ENCODE data around the gene CASP14.
"Not testable (repeated sequence)": the region's sequence is repeated elsewhere in the genome, so short reads cannot be mapped to it uniquely, and the experiment has no call there.

CASP14 gene

DNA sequence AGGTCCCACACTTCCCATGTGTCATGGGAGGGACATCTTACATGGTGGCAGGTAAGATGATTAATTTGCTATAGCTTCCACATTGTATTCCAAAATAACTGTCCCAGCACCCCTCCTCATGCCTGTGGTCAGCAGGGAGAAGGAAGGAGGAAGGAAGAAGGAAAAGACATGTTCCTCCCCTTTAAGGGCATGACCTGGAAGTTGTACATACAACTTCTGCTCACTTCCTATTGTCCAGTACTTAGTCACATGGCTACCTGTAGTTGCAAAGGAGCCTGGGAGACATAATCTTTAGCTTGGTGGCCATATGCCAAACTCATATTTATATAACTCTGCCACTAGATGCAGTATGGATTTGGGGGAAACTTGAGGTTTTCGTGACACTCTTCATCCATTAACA, 17.6 kb upstream of the CASP14 start:
- H3K36me3 ChIP-seq (ENCODE audit: control insufficient read depth, insufficient read depth, low read length, severe bottlenecking), result no peaks in the 10 kb centered on the region
- peaks cover 4% of the 10 kb centered on the region for H3K27me3 ChIP-seq (replicated peaks; ENCODE audit: control insufficient read depth, insufficient read depth, low read length)
- no peak overlapping the region for H3K9ac ChIP-seq (ENCODE audit: low read length)
- H3K4me1 ChIP-seq (ENCODE audit: control insufficient read depth, insufficient read depth, low read length), result no peaks in the 10 kb centered on the region
- no peak overlapping the region for H3K4me3 ChIP-seq (ENCODE audit: low read length)
- no peaks in the 10 kb centered on the region for H3K9me3 ChIP-seq (ENCODE audit: control insufficient read depth, low read length)
- DNase-seq (ENCODE audit: low read depth), result no peak

DNA sequence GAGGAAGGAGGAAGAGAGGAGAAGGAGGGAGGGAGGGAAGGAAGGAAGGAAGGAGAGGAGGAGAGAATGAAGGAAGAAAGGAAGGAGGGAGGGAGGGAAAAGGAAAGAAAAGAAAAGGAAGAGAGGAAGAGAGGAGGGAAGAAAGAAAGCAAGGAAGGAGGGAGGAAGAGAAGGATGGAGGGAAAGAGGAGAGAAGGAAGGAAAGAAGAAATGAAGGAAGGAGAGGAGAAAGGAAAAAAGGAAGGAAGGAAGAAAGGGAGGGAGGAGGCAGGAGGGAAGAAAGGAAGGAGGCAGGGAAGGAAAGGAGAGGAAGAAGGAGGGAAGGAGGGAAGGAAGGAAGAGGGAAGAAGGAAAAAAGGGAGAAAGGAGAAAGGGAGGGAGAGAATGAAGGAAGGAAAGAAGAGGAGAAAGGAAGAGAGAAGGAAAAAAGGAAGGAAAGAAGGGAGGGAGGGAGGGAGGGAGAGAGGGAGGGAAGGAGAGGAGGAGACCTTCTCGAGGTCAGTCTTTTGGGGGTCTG, 13.4 kb upstream of the CASP14 start:
- Histone ChIP-seq H3K4me3 (ENCODE audit: low read length) (no peak overlapping the region), H3K36me3 (ENCODE audit: control insufficient read depth, insufficient read depth, low read length, severe bottlenecking) (no peaks in the 10 kb centered on the region), H3K9ac (ENCODE audit: low read length) (no peak overlapping the region), H3K4me1 (ENCODE audit: control insufficient read depth, insufficient read depth, low read length) (no peaks in the 10 kb centered on the region), H3K9me3 (ENCODE audit: control insufficient read depth, low read length) (no peaks in the 10 kb centered on the region), H3K27me3 (replicated peaks; ENCODE audit: control insufficient read depth, insufficient read depth, low read length) (peaks cover 6% of the 10 kb centered on the region)
- DNase-seq (ENCODE audit: low read depth), result no peak

DNA sequence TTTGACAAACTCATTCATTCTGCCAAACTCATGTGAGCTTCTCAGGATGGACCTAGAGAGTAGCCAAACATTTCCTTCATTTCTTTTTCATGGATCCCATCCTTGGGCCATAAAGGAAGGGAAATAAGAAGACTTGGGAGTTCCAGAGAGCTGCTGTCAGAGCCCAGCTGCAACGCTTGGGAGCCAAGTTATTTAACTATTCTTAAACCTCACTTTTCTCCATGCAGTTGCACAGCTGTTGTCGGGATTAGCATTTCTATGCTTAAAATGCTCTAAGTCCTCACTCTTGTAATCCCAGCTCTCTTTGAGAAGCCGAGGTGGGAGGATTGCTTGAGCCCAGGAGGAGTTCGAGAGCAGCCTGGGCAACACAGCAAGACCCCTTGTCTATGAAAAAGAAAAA, 11.7 kb upstream of the CASP14 start:
- H3K36me3 ChIP-seq (ENCODE audit: control insufficient read depth, insufficient read depth, low read length, severe bottlenecking), result no peaks in the 10 kb centered on the region
- no peak overlapping the region for H3K4me3 ChIP-seq (ENCODE audit: low read length)
- H3K9ac ChIP-seq (ENCODE audit: low read length), result no peak overlapping the region
- peaks cover 2% of the 10 kb centered on the region for H3K27me3 ChIP-seq (replicated peaks; ENCODE audit: control insufficient read depth, insufficient read depth, low read length)
- no peaks in the 10 kb centered on the region for H3K9me3 ChIP-seq (ENCODE audit: control insufficient read depth, low read length)
- no peak for DNase-seq (ENCODE audit: low read depth)
- no peaks in the 10 kb centered on the region for H3K4me1 ChIP-seq (ENCODE audit: control insufficient read depth, insufficient read depth, low read length)

DNA sequence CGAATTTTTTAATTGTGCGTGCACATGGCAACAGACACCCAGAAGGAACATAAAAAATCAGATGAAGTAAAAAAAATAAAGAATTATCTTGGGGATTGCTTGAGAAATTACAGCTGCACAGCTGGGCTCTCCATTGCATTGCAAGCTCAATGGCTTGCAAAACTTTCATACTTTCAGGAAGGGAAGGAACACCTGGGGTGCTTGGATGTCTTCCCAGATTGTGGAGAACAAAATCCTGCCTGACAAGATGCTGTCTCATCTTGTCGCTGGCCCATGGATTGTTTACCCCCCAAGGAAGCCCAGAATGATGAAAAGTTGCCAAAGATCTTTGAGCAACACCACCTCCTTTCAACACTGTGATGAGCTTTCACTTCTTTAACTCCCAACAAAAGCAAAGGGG, 11.0 kb upstream of the CASP14 start:
- Histone ChIP-seq H3K9ac (ENCODE audit: low read length) (no peak overlapping the region), H3K27me3 (replicated peaks; ENCODE audit: control insufficient read depth, insufficient read depth, low read length) (peaks cover 2% of the 10 kb centered on the region), H3K36me3 (ENCODE audit: control insufficient read depth, insufficient read depth, low read length, severe bottlenecking) (no peaks in the 10 kb centered on the region), H3K4me1 (ENCODE audit: control insufficient read depth, insufficient read depth, low read length) (no peaks in the 10 kb centered on the region), H3K4me3 (ENCODE audit: low read length) (no peak overlapping the region), H3K9me3 (ENCODE audit: control insufficient read depth, low read length) (no peaks in the 10 kb centered on the region)
- no peak for DNase-seq (ENCODE audit: low read depth)

DNA sequence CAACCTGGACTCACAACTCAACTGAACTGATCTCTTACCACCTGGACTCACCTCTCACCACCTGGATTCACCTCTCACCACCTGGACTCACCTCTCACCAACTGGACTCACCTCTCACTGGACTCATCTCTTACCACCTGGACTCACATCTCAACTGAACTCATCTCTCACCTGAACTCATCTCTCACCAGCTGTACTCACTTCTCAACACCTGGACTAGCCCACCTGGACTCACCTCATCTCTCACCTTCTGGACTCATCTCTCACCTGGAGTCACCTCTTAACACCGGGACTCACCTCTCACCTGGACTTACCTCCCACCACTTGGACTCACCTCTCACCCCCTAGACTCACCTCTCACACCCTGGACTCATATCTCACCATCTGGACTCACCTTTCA, 7.3 kb upstream of the CASP14 start:
- no peak for DNase-seq (ENCODE audit: low read depth)
- Histone ChIP-seq H3K36me3 (ENCODE audit: control insufficient read depth, insufficient read depth, low read length, severe bottlenecking) (no peaks in the 10 kb centered on the region), H3K4me3 (ENCODE audit: low read length) (no peak overlapping the region), H3K27me3 (replicated peaks; ENCODE audit: control insufficient read depth, insufficient read depth, low read length) (peaks cover 6% of the 10 kb centered on the region), H3K9me3 (ENCODE audit: control insufficient read depth, low read length) (no peaks in the 10 kb centered on the region), H3K4me1 (ENCODE audit: control insufficient read depth, insufficient read depth, low read length) (no peaks in the 10 kb centered on the region), H3K9ac (ENCODE audit: low read length) (no peak overlapping the region)

DNA sequence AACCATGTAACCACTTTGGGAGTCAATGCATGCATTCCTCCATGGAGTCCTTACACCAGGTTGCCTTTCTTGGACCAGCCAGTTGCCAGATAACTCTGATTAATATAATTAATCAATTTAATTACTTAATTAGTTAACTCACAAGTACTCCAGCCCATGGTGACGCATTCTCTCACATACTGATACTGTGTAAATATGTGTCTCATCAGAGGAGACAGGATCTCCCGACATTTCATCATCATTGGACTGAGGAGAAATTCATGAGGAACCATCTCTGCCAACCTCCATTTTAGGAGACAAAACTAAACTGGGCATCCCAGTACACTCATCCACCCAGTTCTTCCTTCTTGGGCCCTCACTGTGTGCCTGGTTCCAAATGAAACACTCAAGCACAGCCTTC, 6.5 kb upstream of the CASP14 start:
- H3K9me3 ChIP-seq (ENCODE audit: control insufficient read depth, low read length), result no peaks in the 10 kb centered on the region
- H3K4me1 ChIP-seq (ENCODE audit: control insufficient read depth, insufficient read depth, low read length), result no peaks in the 10 kb centered on the region
- H3K4me3 ChIP-seq (ENCODE audit: low read length), result no peak overlapping the region
- H3K27me3 ChIP-seq (replicated peaks; ENCODE audit: control insufficient read depth, insufficient read depth, low read length), result peaks cover 6% of the 10 kb centered on the region
- H3K36me3 ChIP-seq (ENCODE audit: control insufficient read depth, insufficient read depth, low read length, severe bottlenecking), result no peaks in the 10 kb centered on the region
- no peak for DNase-seq (ENCODE audit: low read depth)
- no peak overlapping the region for H3K9ac ChIP-seq (ENCODE audit: low read length)

DNA sequence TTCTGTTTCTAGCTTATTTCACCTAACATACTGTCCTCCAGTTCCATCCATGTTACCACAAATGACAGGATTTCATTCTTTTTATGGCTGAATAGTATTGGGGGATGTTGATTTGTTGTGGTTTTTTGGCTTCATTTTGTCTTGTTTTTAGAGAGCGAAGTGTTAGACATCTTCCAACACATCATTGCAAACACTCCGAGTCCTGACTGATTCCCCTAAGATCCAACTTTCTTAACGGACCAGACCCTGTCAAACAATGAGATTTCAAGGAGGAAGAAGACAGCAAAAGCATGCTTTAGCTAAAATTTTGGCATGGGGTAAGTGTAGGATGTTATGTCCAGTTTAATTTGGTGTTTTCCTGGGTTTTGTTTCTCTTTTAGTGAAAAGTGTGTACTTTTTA, 3.8 kb upstream of the CASP14 start:
- no peaks in the 10 kb centered on the region for H3K9me3 ChIP-seq (ENCODE audit: control insufficient read depth, low read length)
- no peak overlapping the region for H3K4me3 ChIP-seq (ENCODE audit: low read length)
- no peaks in the 10 kb centered on the region for H3K36me3 ChIP-seq (ENCODE audit: control insufficient read depth, insufficient read depth, low read length, severe bottlenecking)
- H3K4me1 ChIP-seq (ENCODE audit: control insufficient read depth, insufficient read depth, low read length), result no peaks in the 10 kb centered on the region
- DNase-seq (ENCODE audit: low read depth), result no peak
- peaks cover 4% of the 10 kb centered on the region for H3K27me3 ChIP-seq (replicated peaks; ENCODE audit: control insufficient read depth, insufficient read depth, low read length)
- no peak overlapping the region for H3K9ac ChIP-seq (ENCODE audit: low read length)

DNA sequence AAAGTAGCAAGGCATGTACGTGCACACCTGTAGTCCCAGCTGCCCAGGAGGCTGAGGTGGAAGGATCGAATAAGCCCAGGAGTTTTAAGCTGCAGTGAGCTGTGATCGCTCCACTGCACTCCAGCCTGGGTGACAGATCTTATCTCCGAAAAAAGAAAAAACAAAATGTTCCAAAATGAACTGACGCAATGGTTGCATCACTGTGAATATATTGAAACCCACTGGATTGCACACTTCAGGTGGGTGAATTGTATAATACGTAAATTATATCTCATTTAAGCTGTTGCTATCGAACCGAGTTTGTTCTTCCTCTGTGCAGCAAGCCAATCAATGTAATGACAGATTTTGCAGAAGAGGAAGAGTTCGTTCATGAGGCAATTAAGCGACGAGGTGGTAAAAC, 1.6 kb upstream of the CASP14 start:
- Histone ChIP-seq H3K9ac (ENCODE audit: low read length) (no peak overlapping the region), H3K36me3 (ENCODE audit: control insufficient read depth, insufficient read depth, low read length, severe bottlenecking) (no peaks in the 10 kb centered on the region), H3K27me3 (replicated peaks; ENCODE audit: control insufficient read depth, insufficient read depth, low read length) (peaks cover 4% of the 10 kb centered on the region), H3K4me1 (ENCODE audit: control insufficient read depth, insufficient read depth, low read length) (no peaks in the 10 kb centered on the region), H3K9me3 (ENCODE audit: control insufficient read depth, low read length) (no peaks in the 10 kb centered on the region), H3K4me3 (ENCODE audit: low read length) (no peak overlapping the region)
- DNase-seq (ENCODE audit: low read depth), result no peak

DNA sequence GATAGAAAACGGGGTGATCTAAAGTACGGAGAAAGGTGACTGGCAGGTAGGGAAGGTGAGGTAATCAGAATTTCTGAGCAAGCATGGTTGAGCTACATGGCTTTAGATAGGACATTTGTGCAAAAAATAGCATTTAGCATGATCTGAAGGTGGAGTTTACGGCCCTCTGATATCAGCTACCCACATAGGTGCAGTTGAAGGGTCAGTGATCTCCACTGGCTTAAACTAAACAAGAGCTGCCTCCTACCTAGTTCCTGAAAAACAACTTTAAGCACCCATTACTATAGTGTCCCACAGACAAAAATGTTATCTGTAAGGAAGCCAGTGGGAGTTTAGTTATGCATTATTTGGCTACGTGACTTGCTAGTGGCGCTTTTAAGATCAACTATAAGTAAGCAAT, 1.2 kb upstream of the CASP14 start:
- H3K36me3 ChIP-seq (ENCODE audit: control insufficient read depth, insufficient read depth, low read length, severe bottlenecking), result no peaks in the 10 kb centered on the region
- DNase-seq (ENCODE audit: low read depth), result no peak
- no peak overlapping the region for H3K9ac ChIP-seq (ENCODE audit: low read length)
- H3K9me3 ChIP-seq (ENCODE audit: control insufficient read depth, low read length), result no peaks in the 10 kb centered on the region
- H3K4me3 ChIP-seq (ENCODE audit: low read length), result no peak overlapping the region
- peaks cover 4% of the 10 kb centered on the region for H3K27me3 ChIP-seq (replicated peaks; ENCODE audit: control insufficient read depth, insufficient read depth, low read length)
- no peaks in the 10 kb centered on the region for H3K4me1 ChIP-seq (ENCODE audit: control insufficient read depth, insufficient read depth, low read length)

DNA sequence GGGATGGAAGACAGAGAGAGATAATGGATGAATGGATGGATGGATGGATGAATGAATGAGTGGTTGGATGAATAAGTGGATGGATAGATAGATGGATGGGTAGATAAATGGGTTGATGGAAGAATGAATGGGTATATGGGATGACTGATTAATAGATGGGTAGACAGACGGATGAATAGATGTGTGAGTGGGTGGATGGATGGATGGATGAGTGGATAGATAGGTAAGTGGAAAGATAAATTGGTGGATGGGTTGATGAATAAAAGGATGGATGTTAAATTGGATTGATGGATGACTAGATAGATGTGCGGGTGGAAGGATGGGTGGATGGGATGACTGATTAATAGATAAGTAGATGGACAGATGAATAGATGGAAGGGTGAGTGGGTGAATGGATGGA, 1.4 kb downstream of the CASP14 start:
- peaks cover under 1% of the 10 kb centered on the region for H3K27me3 ChIP-seq (replicated peaks; ENCODE audit: control insufficient read depth, insufficient read depth, low read length)
- H3K4me3 ChIP-seq (ENCODE audit: low read length), result no peak overlapping the region
- no peak overlapping the region for H3K9ac ChIP-seq (ENCODE audit: low read length)
- H3K9me3 ChIP-seq (ENCODE audit: control insufficient read depth, low read length), result no peaks in the 10 kb centered on the region
- H3K4me1 ChIP-seq (ENCODE audit: control insufficient read depth, insufficient read depth, low read length), result no peaks in the 10 kb centered on the region
- no peaks in the 10 kb centered on the region for H3K36me3 ChIP-seq (ENCODE audit: control insufficient read depth, insufficient read depth, low read length, severe bottlenecking)
- no peak for DNase-seq (ENCODE audit: low read depth)

DNA sequence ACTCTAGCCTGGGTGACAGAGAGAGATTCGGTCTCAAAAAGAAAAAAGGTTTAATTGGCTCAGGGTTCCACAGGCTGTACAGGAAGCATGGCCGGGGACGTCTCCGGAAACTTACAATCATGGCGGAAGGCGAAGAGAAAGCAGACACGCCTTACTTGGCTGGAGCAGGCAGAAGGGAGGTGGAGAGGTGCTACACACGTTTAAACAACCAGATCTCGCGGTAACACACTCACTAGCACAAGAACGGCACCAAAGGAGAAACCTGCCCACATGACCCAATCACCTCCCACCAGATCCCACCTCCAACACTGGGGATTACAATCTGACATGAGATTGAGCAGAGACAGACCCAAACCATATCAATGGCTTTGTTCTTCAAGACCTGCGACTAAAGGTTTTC, 12.8 kb downstream of the CASP14 start:
- H3K4me1 ChIP-seq (ENCODE audit: control insufficient read depth, insufficient read depth, low read length), result no peaks in the 10 kb centered on the region
- H3K4me3 ChIP-seq (ENCODE audit: low read length), result no peak overlapping the region
- no peak for DNase-seq (ENCODE audit: low read depth)
- H3K9me3 ChIP-seq (ENCODE audit: control insufficient read depth, low read length), result no peaks in the 10 kb centered on the region
- no peak overlapping the region for H3K9ac ChIP-seq (ENCODE audit: low read length)
- H3K27me3 ChIP-seq (replicated peaks; ENCODE audit: control insufficient read depth, insufficient read depth, low read length), result peaks cover 12% of the 10 kb centered on the region
- no peaks in the 10 kb centered on the region for H3K36me3 ChIP-seq (ENCODE audit: control insufficient read depth, insufficient read depth, low read length, severe bottlenecking)

DNA sequence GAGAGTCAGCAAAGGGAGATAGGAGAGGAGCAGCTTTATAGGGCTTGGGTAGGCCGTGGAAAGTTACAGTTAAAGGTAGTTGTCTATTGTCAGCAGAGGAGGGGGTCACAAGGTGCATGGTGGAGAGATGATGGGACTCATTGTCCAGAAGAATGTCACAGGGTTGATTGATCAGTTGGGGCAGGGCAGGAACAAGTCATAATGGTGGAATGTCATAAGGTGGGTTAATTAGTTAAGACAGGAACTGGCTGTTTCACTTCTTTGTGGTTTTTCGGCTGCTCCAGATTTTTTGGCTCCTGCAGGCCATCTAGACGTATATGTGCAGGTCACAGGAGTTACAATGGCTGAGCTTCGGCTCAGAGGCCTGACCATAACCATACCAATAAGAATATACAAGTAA, 21.1 kb downstream of the CASP14 start:
- not testable (repeated sequence) for H3K9me3 ChIP-seq (ENCODE audit: control insufficient read depth, low read length); H3K4me1 ChIP-seq (ENCODE audit: control insufficient read depth, insufficient read depth, low read length); H3K36me3 ChIP-seq (ENCODE audit: control insufficient read depth, insufficient read depth, low read length, severe bottlenecking); DNase-seq (ENCODE audit: low read depth); H3K4me3 ChIP-seq (ENCODE audit: low read length); H3K9ac ChIP-seq (ENCODE audit: low read length)
- H3K27me3 ChIP-seq (replicated peaks; ENCODE audit: control insufficient read depth, insufficient read depth, low read length), result peaks cover 14% of the 10 kb centered on the region

Measured in adipocyte (in vitro differentiated cells).